GM12801 (cell line): ENCODE data around the gene SLX9.

Source experiments
- CTCF ChIP-seq: IDR thresholded peaks from one replicate; pipeline ENCODE4 v1.5.1; 2011; ENCODE audit warnings: control low read depth; ENCODE audit not compliant: insufficient read length; ENCODE audit errors: extremely low read depth

The SLX9 gene

GRCh38 chr21:45022736-45023135, 82.9 kb downstream of the SLX9 start:
- TF ChIP-seq CTCF: no peak

DNA sequence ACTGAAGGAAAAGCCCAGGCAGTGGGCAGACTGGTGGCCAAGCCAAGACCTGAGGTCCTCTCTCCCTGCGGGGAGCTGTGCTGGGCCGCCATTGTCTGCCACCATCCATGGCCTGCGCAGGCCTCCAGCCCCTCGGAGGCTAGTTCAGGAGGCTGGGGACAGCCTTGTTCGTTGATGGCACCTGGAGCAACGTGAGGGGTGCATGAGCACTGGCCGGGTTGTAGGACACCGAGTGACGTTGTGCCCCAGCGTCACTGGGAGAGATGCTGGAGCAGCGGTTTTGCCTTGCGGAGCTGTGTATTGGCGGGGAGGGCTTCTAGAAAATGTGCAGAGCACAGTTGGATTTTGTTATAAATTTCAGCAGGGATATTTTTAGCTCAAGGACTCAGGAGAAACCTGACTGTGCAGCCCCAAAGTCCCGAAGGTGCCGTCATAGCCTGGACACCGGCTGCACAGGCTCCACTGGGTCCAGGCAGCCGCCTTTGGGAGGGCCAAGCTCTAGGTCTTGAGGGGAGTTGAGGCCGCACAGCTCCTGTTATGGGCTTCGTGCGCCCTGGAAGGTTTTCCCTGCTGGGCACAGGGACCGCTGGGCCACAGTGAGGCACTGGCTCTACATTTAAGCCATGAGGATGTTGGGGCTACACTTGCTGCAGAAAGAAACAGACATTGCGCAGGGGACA, 86.4 kb downstream of the SLX9 start:
- no peak for TF ChIP-seq CTCF
